Measurements from ENCODE around the gene ANO9.

ANO9 gene

GRCh38 chr11:420911-421321 lies 20.9 kb downstream of the ANO9 start:
- no peak overlapping the region for H3K4me2 ChIP-seq (ENCODE audit: low read length)
- no peak overlapping the region for H3K4me3 ChIP-seq (ENCODE audit: low read depth, low read length, poor library complexity, severe bottlenecking)
- H4K20me1 ChIP-seq (ENCODE audit: insufficient read depth, low read length), result no peaks in the 10 kb centered on the region
- H3F3A ChIP-seq (ENCODE audit: insufficient read depth, low read length), result no peaks in the 10 kb centered on the region
- no peaks in the 10 kb centered on the region for H3K79me2 ChIP-seq (ENCODE audit: insufficient read depth, low read length)
- no peak for TF ChIP-seq EZH2 (IDR thresholded peaks at IDR 0.05; ENCODE audit: borderline replicate concordance, low read length)
- TF ChIP-seq CTCF (IDR thresholded peaks at IDR 0.05; ENCODE audit: low read length), result no peak
- H3K27me3 ChIP-seq (ENCODE audit: insufficient read depth, low read length), result no peaks in the 10 kb centered on the region; the same call in 1 of the 2 replicates
- no peaks in the 10 kb centered on the region for H3K9me2 ChIP-seq (ENCODE audit: low read depth, low read length)
- H3K9me3 ChIP-seq (ENCODE audit: low read length), result no peaks in the 10 kb centered on the region
- no peaks in the 10 kb centered on the region for H3K4me1 ChIP-seq (ENCODE audit: insufficient read depth, low read length, severe bottlenecking)
- H2AFZ ChIP-seq (ENCODE audit: low read length), result no peak overlapping the region
- no peak overlapping the region for H3K27ac ChIP-seq (ENCODE audit: low read depth, low read length, poor library complexity, severe bottlenecking)
- H3K36me3 ChIP-seq (ENCODE audit: insufficient read depth, low read length), result no peaks in the 10 kb centered on the region
- H3K9ac ChIP-seq (ENCODE audit: low read length), result no peak overlapping the region

GRCh38 chr11:420054-420910 lies 21.5 kb downstream of the ANO9 start:
- H4K20me1 ChIP-seq (ENCODE audit: insufficient read depth, low read length), result no peaks in the 10 kb centered on the region
- no peak overlapping the region for H2AFZ ChIP-seq (ENCODE audit: low read length)
- H3K4me3 ChIP-seq (ENCODE audit: low read depth, low read length, poor library complexity, severe bottlenecking), result no peak overlapping the region
- no peak for TF ChIP-seq CTCF (IDR thresholded peaks at IDR 0.05; ENCODE audit: low read length)
- TF ChIP-seq EZH2 (IDR thresholded peaks at IDR 0.05; ENCODE audit: borderline replicate concordance, low read length), result no peak
- no peaks in the 10 kb centered on the region for H3K79me2 ChIP-seq (ENCODE audit: insufficient read depth, low read length)
- H3K27me3 ChIP-seq (ENCODE audit: insufficient read depth, low read length), result no peaks in the 10 kb centered on the region; the same call in 1 of the 2 replicates
- H3K4me2 ChIP-seq (ENCODE audit: low read length), result no peak overlapping the region
- no peaks in the 10 kb centered on the region for H3K36me3 ChIP-seq (ENCODE audit: insufficient read depth, low read length)
- H3F3A ChIP-seq (ENCODE audit: insufficient read depth, low read length), result no peaks in the 10 kb centered on the region
- H3K4me1 ChIP-seq (ENCODE audit: insufficient read depth, low read length, severe bottlenecking), result no peaks in the 10 kb centered on the region
- H3K27ac ChIP-seq (ENCODE audit: low read depth, low read length, poor library complexity, severe bottlenecking), result no peak overlapping the region
- no peaks in the 10 kb centered on the region for H3K9me3 ChIP-seq (ENCODE audit: low read length)
- no peaks in the 10 kb centered on the region for H3K9me2 ChIP-seq (ENCODE audit: low read depth, low read length)
- H3K9ac ChIP-seq (ENCODE audit: low read length), result no peak overlapping the region

- Histone ChIP-seq H3K9me2 (ENCODE audit: low read depth, low read length) (no peaks in the 10 kb centered on the region), H3K9me3 (ENCODE audit: low read length) (no peaks in the 10 kb centered on the region), H4K20me1 (ENCODE audit: insufficient read depth, low read length) (no peaks in the 10 kb centered on the region), H3K9ac (ENCODE audit: low read length) (no peak overlapping the region), H3K4me3 (ENCODE audit: low read depth, low read length, poor library complexity, severe bottlenecking) (no peak overlapping the region), H3K79me2 (ENCODE audit: insufficient read depth, low read length) (no peaks in the 10 kb centered on the region), H2AFZ (ENCODE audit: low read length) (no peak overlapping the region), H3K4me1 (ENCODE audit: insufficient read depth, low read length, severe bottlenecking) (no peaks in the 10 kb centered on the region), H3K36me3 (ENCODE audit: insufficient read depth, low read length) (no peaks in the 10 kb centered on the region), H3K27me3 (ENCODE audit: insufficient read depth, low read length) (no peaks in the 10 kb centered on the region; the same call in 1 of the 2 replicates), H3K4me2 (ENCODE audit: low read length) (no peak overlapping the region), H3F3A (ENCODE audit: insufficient read depth, low read length) (no peaks in the 10 kb centered on the region), H3K27ac (ENCODE audit: low read depth, low read length, poor library complexity, severe bottlenecking) (no peak overlapping the region)
- TF ChIP-seq CTCF (IDR thresholded peaks at IDR 0.05; ENCODE audit: low read length), result no peak
- no peak for TF ChIP-seq EZH2 (IDR thresholded peaks at IDR 0.05; ENCODE audit: borderline replicate concordance, low read length)
Measured at GRCh38 chr11:419248-420005, 22.4 kb downstream of the ANO9 start.

Measured in OCI-LY1 (cell line).